ENCODE results near the gene FAM78B.

The FAM78B gene

DNA sequence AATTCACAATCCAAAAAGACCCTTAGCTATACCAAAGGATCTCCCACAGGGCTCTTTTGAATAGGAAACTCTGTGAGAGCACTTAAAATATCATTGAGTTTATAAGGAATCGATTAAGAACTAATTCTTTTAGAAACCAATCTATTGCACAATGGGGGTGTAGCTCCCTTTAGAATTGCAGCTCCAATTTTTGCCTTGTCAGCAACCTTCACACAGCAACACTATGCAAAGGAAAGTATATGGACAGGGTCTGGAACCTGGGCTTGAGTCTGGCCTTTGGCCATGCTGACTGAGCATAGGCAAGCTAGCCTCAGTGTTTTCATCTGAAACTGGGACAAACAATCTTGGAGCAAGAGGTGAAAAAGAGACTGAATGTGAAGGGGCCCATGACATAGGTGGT lies 17.2 kb upstream of the FAM78B start:
- Histone ChIP-seq H3K4me1 (ENCODE audit: control insufficient read depth, insufficient read depth, low read length) (no peaks in the 10 kb centered on the region), H3K27ac (ENCODE audit: insufficient read depth, low read depth, low read length, poor library complexity, severe bottlenecking) (no peak overlapping the region), H3K9me3 (ENCODE audit: control insufficient read depth, low read length) (no peaks in the 10 kb centered on the region), H3K4me3 (ENCODE audit: insufficient read depth, low read depth, low read length) (no peak overlapping the region), H3K27me3 (ENCODE audit: control insufficient read depth, insufficient read depth, low read length, poor library complexity, severe bottlenecking) (no peaks in the 10 kb centered on the region), H3K36me3 (ENCODE audit: control insufficient read depth, insufficient read depth, low read length) (no peaks in the 10 kb centered on the region)
- 93 to 100% methylated on average over 1 of the region's 1 CpG for WGBS, 2 experiments

DNA sequence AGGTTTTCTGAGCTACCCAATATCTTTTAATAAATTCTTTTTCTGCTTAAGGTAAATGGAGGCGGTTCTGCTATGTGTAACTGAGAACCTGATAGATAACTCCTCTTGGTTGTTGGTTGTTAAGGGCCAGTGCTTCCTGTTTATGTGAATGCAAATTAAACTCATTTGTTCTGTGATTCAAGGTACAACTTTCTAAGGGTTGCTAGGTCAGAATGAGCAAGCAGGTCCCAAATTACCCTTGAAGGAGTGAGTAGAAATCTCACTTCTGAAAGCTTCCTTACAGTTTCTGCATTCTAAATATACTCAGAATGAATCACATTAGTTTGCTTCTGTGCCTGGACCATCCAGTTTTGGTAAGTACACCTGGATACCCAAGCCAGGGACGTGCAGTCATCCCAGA lies 15.5 kb upstream of the FAM78B start:
- Histone ChIP-seq H3K4me1 (ENCODE audit: control insufficient read depth, insufficient read depth, low read length) (no peaks in the 10 kb centered on the region), H3K36me3 (ENCODE audit: control insufficient read depth, insufficient read depth, low read length) (no peaks in the 10 kb centered on the region), H3K9me3 (ENCODE audit: control insufficient read depth, low read length) (no peaks in the 10 kb centered on the region), H3K27me3 (ENCODE audit: control insufficient read depth, insufficient read depth, low read length, poor library complexity, severe bottlenecking) (no peaks in the 10 kb centered on the region), H3K27ac (ENCODE audit: insufficient read depth, low read depth, low read length, poor library complexity, severe bottlenecking) (no peak overlapping the region), H3K4me3 (ENCODE audit: insufficient read depth, low read depth, low read length) (no peak overlapping the region)
- 90 to 98% methylated on average over 2 of the region's 2 CpGs for WGBS, 2 experiments

DNA sequence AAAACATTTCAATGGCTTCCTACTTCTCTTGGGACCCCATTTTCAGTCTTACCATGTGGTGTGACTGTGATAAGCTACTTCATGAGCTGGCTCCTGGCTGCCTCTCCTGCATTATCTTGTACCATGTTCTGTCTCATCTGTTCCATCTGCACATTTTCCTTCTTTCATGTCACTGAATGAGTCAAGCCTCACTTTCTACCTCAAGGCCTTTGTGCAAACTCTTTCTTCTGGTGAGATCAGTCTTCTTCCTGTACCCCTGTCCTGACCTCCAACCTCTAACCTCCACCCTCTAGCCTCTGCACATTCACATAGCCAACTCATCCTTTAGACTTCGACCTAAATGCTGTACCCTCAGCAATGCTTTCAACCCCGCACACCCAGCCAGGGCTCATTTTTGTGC lies 9.6 kb upstream of the FAM78B start:
- H3K36me3 ChIP-seq (ENCODE audit: control insufficient read depth, insufficient read depth, low read length): no peaks in the 10 kb centered on the region
- no peak overlapping the region for H3K27ac ChIP-seq (ENCODE audit: insufficient read depth, low read depth, low read length, poor library complexity, severe bottlenecking)
- no peaks in the 10 kb centered on the region for H3K4me1 ChIP-seq (ENCODE audit: control insufficient read depth, insufficient read depth, low read length)
- H3K9me3 ChIP-seq (ENCODE audit: control insufficient read depth, low read length): no peaks in the 10 kb centered on the region
- H3K4me3 ChIP-seq (ENCODE audit: insufficient read depth, low read depth, low read length): no peak overlapping the region
- H3K27me3 ChIP-seq (ENCODE audit: control insufficient read depth, insufficient read depth, low read length, poor library complexity, severe bottlenecking): no peaks in the 10 kb centered on the region
- 83 to 97% methylated on average over 2 of the region's 2 CpGs for WGBS, 2 experiments

DNA sequence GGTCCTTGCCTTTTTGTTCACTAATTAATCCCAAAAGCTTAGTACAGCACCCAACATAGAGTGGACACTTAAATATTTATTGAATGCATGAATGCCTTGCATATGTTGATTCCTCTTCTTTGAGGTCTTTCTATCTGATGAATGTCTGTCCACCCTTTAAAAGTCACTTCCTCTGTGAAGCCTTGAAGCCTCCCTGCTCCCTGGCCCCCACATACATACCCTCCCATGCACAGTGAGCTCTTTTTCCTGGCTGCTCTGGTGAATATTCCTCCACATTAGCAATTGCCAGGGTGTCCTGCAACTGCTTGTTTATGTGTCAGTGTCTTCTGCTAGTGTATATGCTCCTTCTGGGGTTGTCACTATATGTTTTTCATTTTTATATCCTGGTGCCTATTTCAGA lies 8.2 kb upstream of the FAM78B start:
- Histone ChIP-seq H3K4me1 (ENCODE audit: control insufficient read depth, insufficient read depth, low read length) (no peaks in the 10 kb centered on the region), H3K9me3 (ENCODE audit: control insufficient read depth, low read length) (no peaks in the 10 kb centered on the region), H3K27me3 (ENCODE audit: control insufficient read depth, insufficient read depth, low read length, poor library complexity, severe bottlenecking) (no peaks in the 10 kb centered on the region), H3K4me3 (ENCODE audit: insufficient read depth, low read depth, low read length) (no peak overlapping the region), H3K36me3 (ENCODE audit: control insufficient read depth, insufficient read depth, low read length) (no peaks in the 10 kb centered on the region), H3K27ac (ENCODE audit: insufficient read depth, low read depth, low read length, poor library complexity, severe bottlenecking) (no peak overlapping the region)

DNA sequence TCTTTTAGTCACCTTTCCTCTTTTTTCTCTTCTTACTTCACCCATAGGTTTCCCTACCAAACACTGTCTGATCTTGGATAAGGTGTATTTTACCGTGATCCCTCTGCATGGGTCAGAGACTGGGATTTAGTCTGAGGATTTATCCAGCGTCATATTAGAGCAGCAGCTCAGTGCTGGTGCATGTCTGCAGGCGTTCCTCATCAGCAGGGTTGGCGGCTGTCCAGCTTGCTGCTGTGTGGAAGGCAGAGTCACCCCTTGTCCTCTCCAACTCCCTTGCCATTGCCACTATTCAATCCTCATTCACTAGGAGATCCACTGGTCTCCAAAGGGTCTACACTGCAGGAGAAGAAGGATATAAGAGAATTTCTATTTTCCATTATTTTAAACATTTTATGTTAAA lies 7.3 kb upstream of the FAM78B start:
- H3K36me3 ChIP-seq (ENCODE audit: control insufficient read depth, insufficient read depth, low read length): no peaks in the 10 kb centered on the region
- WGBS, 2 experiments: 95 to 97% methylated on average over 4 of the region's 4 CpGs
- no peak overlapping the region for H3K27ac ChIP-seq (ENCODE audit: insufficient read depth, low read depth, low read length, poor library complexity, severe bottlenecking)
- H3K4me1 ChIP-seq (ENCODE audit: control insufficient read depth, insufficient read depth, low read length): no peaks in the 10 kb centered on the region
- no peak overlapping the region for H3K4me3 ChIP-seq (ENCODE audit: insufficient read depth, low read depth, low read length)
- no peaks in the 10 kb centered on the region for H3K27me3 ChIP-seq (ENCODE audit: control insufficient read depth, insufficient read depth, low read length, poor library complexity, severe bottlenecking)
- no peaks in the 10 kb centered on the region for H3K9me3 ChIP-seq (ENCODE audit: control insufficient read depth, low read length)

DNA sequence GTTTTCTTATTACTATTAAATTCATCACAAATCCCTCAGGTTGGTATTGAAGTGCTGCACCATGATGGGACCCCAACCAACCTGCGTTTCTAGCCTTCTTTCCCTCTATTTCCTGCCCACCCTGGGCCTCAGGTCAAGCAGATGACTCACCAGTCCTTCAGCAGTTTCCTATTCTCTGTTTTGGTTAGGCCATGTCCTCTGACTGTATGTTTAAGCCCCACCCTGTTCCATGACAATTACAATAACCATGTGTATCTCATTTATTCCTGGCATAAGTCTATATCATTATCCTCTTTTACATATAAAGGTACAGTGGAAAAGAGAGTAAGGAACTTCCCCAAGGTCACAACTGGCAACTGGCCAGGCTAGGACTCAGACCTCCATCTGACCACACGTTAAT lies 5.3 kb upstream of the FAM78B start:
- Histone ChIP-seq H3K4me3 (ENCODE audit: insufficient read depth, low read depth, low read length) (no peak overlapping the region), H3K36me3 (ENCODE audit: control insufficient read depth, insufficient read depth, low read length) (no peaks in the 10 kb centered on the region), H3K9me3 (ENCODE audit: control insufficient read depth, low read length) (no peaks in the 10 kb centered on the region), H3K27ac (ENCODE audit: insufficient read depth, low read depth, low read length, poor library complexity, severe bottlenecking) (no peak overlapping the region), H3K27me3 (ENCODE audit: control insufficient read depth, insufficient read depth, low read length, poor library complexity, severe bottlenecking) (peaks cover 15% of the 10 kb centered on the region), H3K4me1 (ENCODE audit: control insufficient read depth, insufficient read depth, low read length) (no peaks in the 10 kb centered on the region)
- WGBS, 2 experiments: 87 to 91% methylated on average over 2 of the region's 2 CpGs

DNA sequence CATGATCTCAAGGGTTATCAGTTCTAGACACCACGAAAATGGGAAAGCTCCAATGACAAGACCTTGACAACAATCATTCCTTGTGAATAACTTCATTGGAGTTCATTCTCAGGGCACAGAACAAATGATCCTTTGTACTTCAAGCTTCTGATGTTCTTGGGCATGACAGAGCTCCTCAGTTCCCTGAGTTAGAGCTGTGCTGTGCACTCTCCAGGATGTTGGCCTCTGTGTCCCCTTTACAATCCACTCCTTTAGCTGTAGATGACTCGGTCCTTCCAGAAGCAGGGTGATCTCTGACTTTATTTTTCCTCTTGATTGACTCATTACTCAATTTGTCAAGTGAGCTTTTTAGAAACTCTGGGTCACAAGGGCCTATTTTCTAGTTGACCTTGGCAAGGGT lies 3.9 kb upstream of the FAM78B start:
- Histone ChIP-seq H3K36me3 (ENCODE audit: control insufficient read depth, insufficient read depth, low read length) (no peaks in the 10 kb centered on the region), H3K27me3 (ENCODE audit: control insufficient read depth, insufficient read depth, low read length, poor library complexity, severe bottlenecking) (peaks cover 29% of the 10 kb centered on the region), H3K4me3 (ENCODE audit: insufficient read depth, low read depth, low read length) (no peak overlapping the region), H3K9me3 (ENCODE audit: control insufficient read depth, low read length) (no peaks in the 10 kb centered on the region), H3K27ac (ENCODE audit: insufficient read depth, low read depth, low read length, poor library complexity, severe bottlenecking) (no peak overlapping the region), H3K4me1 (ENCODE audit: control insufficient read depth, insufficient read depth, low read length) (no peaks in the 10 kb centered on the region)
- 90 to 91% methylated on average over 2 of the region's 2 CpGs for WGBS, 2 experiments

GRCh38 chr1:166170075-166170474 lies 3.3 kb upstream of the FAM78B start:
- Histone ChIP-seq H3K27me3 (ENCODE audit: control insufficient read depth, insufficient read depth, low read length, poor library complexity, severe bottlenecking) (peaks cover 36% of the 10 kb centered on the region), H3K4me1 (ENCODE audit: control insufficient read depth, insufficient read depth, low read length) (no peaks in the 10 kb centered on the region), H3K4me3 (ENCODE audit: insufficient read depth, low read depth, low read length) (no peak overlapping the region), H3K36me3 (ENCODE audit: control insufficient read depth, insufficient read depth, low read length) (no peaks in the 10 kb centered on the region), H3K9me3 (ENCODE audit: control insufficient read depth, low read length) (no peaks in the 10 kb centered on the region), H3K27ac (ENCODE audit: insufficient read depth, low read depth, low read length, poor library complexity, severe bottlenecking) (no peak overlapping the region)
- WGBS, 2 experiments: 72 to 77% methylated on average over 2 of the region's 2 CpGs

GRCh38 chr1:166169182-166169581 lies 2.4 kb upstream of the FAM78B start:
- 82 to 86% methylated on average over 2 to 3 of the region's 3 CpGs for WGBS, 2 experiments
- Histone ChIP-seq H3K4me3 (ENCODE audit: insufficient read depth, low read depth, low read length) (no peak overlapping the region), H3K27ac (ENCODE audit: insufficient read depth, low read depth, low read length, poor library complexity, severe bottlenecking) (no peak overlapping the region), H3K9me3 (ENCODE audit: control insufficient read depth, low read length) (no peaks in the 10 kb centered on the region), H3K4me1 (ENCODE audit: control insufficient read depth, insufficient read depth, low read length) (no peaks in the 10 kb centered on the region), H3K36me3 (ENCODE audit: control insufficient read depth, insufficient read depth, low read length) (no peaks in the 10 kb centered on the region), H3K27me3 (ENCODE audit: control insufficient read depth, insufficient read depth, low read length, poor library complexity, severe bottlenecking) (peaks cover 45% of the 10 kb centered on the region)

DNA sequence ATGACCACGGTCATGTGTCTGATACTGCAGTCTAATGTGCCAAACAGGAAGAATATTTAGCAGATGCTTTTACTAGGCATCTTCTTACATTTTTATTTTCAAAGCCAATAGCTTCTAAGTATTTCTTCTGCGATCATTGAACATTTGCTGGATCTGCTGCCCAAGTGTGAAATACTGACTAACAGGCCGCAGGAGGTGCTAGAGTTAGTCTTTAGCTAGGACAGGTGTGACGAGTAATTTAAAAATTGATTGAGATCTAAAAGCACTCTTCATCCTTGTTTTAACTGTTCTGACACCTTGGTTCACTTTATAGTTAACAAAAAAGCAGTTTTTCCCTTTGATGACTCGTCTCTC lies 748 bp upstream of the FAM78B start:
- 81 to 83% methylated on average over 5 of the region's 5 CpGs for WGBS, 2 experiments
- no peaks in the 10 kb centered on the region for H3K4me1 ChIP-seq (ENCODE audit: control insufficient read depth, insufficient read depth, low read length)

DNA sequence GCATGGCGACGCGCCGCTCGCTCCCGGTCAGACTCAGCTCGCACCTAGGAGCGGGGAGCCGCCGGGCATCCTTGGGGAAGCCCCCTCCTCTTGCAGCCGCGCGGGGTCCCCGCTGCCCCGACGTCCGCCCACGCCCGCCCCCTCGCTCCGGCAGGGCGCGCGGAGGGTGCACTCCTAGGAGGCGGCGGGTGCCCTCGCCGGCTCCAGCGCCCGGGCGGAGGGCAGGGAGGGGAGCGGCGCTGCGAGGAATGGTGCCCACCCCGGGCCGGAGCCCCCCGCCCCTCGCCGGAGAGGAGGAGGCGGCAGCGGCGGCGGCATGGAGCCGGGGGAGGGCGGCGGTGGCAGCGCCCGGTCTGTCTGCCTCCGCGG lies 488 bp downstream of the FAM78B start:
- WGBS, 2 experiments: 0% methylated on average over 50 of the region's 50 CpGs
- H3K4me1 ChIP-seq (ENCODE audit: control insufficient read depth, insufficient read depth, low read length): no peaks in the 10 kb centered on the region
- no peak overlapping the region for H3K27ac ChIP-seq (ENCODE audit: insufficient read depth, low read depth, low read length, poor library complexity, severe bottlenecking)
- H3K9me3 ChIP-seq (ENCODE audit: control insufficient read depth, low read length): no peaks in the 10 kb centered on the region
- peaks cover 72% of the 10 kb centered on the region for H3K27me3 ChIP-seq (ENCODE audit: control insufficient read depth, insufficient read depth, low read length, poor library complexity, severe bottlenecking)
- no peaks in the 10 kb centered on the region for H3K36me3 ChIP-seq (ENCODE audit: control insufficient read depth, insufficient read depth, low read length)
- H3K4me3 ChIP-seq (ENCODE audit: insufficient read depth, low read depth, low read length): peak overlapping the region; percentile 52

More for the DNA sequence above, 748 bp upstream of the FAM78B start:
- H3K27me3 ChIP-seq (ENCODE audit: control insufficient read depth, insufficient read depth, low read length, poor library complexity, severe bottlenecking): peaks cover 61% of the 10 kb centered on the region
- H3K36me3 ChIP-seq (ENCODE audit: control insufficient read depth, insufficient read depth, low read length): no peaks in the 10 kb centered on the region
- no peak overlapping the region for H3K27ac ChIP-seq (ENCODE audit: insufficient read depth, low read depth, low read length, poor library complexity, severe bottlenecking)
- H3K9me3 ChIP-seq (ENCODE audit: control insufficient read depth, low read length): no peaks in the 10 kb centered on the region
- peak overlapping the region; percentile 52 for H3K4me3 ChIP-seq (ENCODE audit: insufficient read depth, low read depth, low read length)
